Natural killer cell (primary cell): Measurements from ENCODE around the gene CDK14. TPM values are rescaled to one million over a fixed set of nuclear protein-coding genes. Genes with fewer than 3 reads are reported as not detected.

Experiments used
- ATAC-seq, 3 donors: fragments of 150-1000 bp in 2 of 3; fragments of 200-7000 bp in 1 of 3; cut with Tn5 transposase; 1 replicate in 1 of 3; 2 replicates in 2 of 3; pipeline ENCODE4 v1.10.0; 2021; ENCODE audit warnings: mild to moderate bottlenecking in 2 of 3, moderate library complexity in 2 of 3
- DNase-seq, 2 donors: peaks; one replicate each; pipeline versions ENCODE4 v3.0.0 to v3.0.0-alpha.2; 2013 to 2021; ENCODE audit warnings: mixed read lengths in 1 of 2
- H3K27ac ChIP-seq: one replicate; pipeline ENCODE4 v1.5.1; 2013; ENCODE audit warnings: mild to moderate bottlenecking, low read length
- H3K27me3 ChIP-seq: one replicate; pipeline ENCODE4 v1.6.1; 2013; ENCODE audit warnings: low read length; ENCODE audit not compliant: control insufficient read depth, insufficient read depth
- H3K36me3 ChIP-seq: one replicate; pipeline ENCODE4 v1.6.1; 2013; ENCODE audit warnings: low read length; ENCODE audit not compliant: control insufficient read depth, insufficient read depth
- H3K4me1 ChIP-seq: one replicate; pipeline ENCODE4 v1.6.1; 2013; ENCODE audit warnings: low read length; ENCODE audit not compliant: control insufficient read depth, insufficient read depth
- H3K4me3 ChIP-seq: one replicate; pipeline ENCODE4 v1.5.1; 2013; ENCODE audit warnings: low read length
- H3K9me3 ChIP-seq: one replicate; pipeline ENCODE4 v1.6.1; 2013; ENCODE audit warnings: low read length; ENCODE audit not compliant: control insufficient read depth, insufficient read depth
- H3K27ac Mint-ChIP-seq, 2 donors: one replicate each; pipeline ENCODE4 v1.8.0; 2022; ENCODE audit warnings: mild to moderate bottlenecking in 2 of 2, mixed read lengths in 2 of 2, moderate library complexity in 1 of 2
- H3K27me3 Mint-ChIP-seq, 2 donors: one replicate each; pipeline ENCODE4 v1.8.0; 2022; ENCODE audit warnings: low read depth in 2 of 2, mixed read lengths in 2 of 2
- H3K36me3 Mint-ChIP-seq: one replicate; pipeline ENCODE4 v1.8.0; 2022; ENCODE audit warnings: mixed read lengths
- H3K4me1 Mint-ChIP-seq, 2 donors: one replicate each; pipeline ENCODE4 v1.8.0; 2022; ENCODE audit warnings: mixed read lengths in 2 of 2
- H3K4me3 Mint-ChIP-seq: one replicate; pipeline ENCODE4 v1.8.0; 2022; ENCODE audit warnings: mild to moderate bottlenecking, moderate library complexity, mixed read lengths
- H3K9me3 Mint-ChIP-seq, 2 donors: one replicate each; pipeline ENCODE4 v1.8.0; 2022; ENCODE audit warnings: mixed read lengths in 2 of 2
- CTCF ChIP-seq: fragments of 200-600 bp; IDR thresholded peaks from one replicate; pipeline ENCODE4 v1.8.0; 2022; ENCODE audit warnings: antibody characterized with exemption
- WGBS: methylation state at CpG from one replicate; pipeline ENCODE4 v1.1.7; 2013; ENCODE audit warnings: missing lambda C conversion rate; ENCODE audit not compliant: insufficient coverage; 5-methylcytosine and 5-hydroxymethylcytosine counted together
- intact Hi-C: fragments of 100-400 bp; cut with micrococcal nuclease; formaldehyde crosslinking; loops from one replicate; pipeline ENCODE4 v1.14.2; 2022
- total RNA-seq, 4 donors: library from RNA; stranded (reverse); fragments of 120-200 nt in 1 of 4; gene quantifications; one replicate each; pipeline versions ENCODE4 v1.2.3 to v1.2.4, GENCODE V29; 2013 to 2022

Gene CDK14
- total RNA-seq, 3 donors from 2014 or later (not counting 1 experiment from before 2014, with no cell fraction given) = 1.2 to 12.5 (median 1.9) TPM

DNA sequence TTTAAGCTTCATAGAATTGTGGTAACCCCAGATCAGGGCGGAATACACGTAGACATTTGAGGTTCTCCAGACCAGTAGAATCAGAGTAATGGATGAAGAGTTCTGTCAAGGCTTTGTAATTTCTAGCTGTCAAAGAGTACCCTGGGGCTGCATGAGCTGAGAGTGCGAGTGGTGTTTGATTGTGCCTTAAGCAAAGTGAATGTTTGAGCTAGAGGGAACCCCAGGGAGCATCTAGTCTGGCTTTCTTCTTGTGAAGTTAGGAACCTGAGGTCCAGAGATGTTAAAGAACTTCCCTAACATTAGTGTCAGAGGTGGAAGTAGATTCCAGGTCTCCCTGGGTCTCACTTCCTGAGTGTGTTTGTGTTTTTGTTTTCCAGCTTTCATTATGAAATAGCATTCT lies 455.8 kb downstream of the CDK14 start:
- Mint-ChIP-seq H3K4me3 (no peak overlapping the region), H3K4me1 (peaks cover 5 to 8% of the 10 kb centered on the region in 2 donors), H3K27ac (no peak overlapping the region), H3K27me3 (no peaks in the 10 kb centered on the region), H3K36me3 (no peaks in the 10 kb centered on the region), H3K9me3 (peaks cover 0 to 7% of the 10 kb centered on the region in 2 donors)
- no peaks in the 10 kb centered on the region for H3K4me1 ChIP-seq
- ATAC-seq = no peak
- H3K36me3 ChIP-seq = no peaks in the 10 kb centered on the region
- H3K9me3 ChIP-seq = no peaks in the 10 kb centered on the region
- DNase-seq = no peak
- H3K27ac ChIP-seq = no peak overlapping the region
- WGBS = 94% methylated on average over 3 of the region's 3 CpGs
- H3K27me3 ChIP-seq = no peaks in the 10 kb centered on the region
- H3K4me3 ChIP-seq = no peak overlapping the region
- intact Hi-C loops = no loop called here
- no peak for TF ChIP-seq CTCF

DNA sequence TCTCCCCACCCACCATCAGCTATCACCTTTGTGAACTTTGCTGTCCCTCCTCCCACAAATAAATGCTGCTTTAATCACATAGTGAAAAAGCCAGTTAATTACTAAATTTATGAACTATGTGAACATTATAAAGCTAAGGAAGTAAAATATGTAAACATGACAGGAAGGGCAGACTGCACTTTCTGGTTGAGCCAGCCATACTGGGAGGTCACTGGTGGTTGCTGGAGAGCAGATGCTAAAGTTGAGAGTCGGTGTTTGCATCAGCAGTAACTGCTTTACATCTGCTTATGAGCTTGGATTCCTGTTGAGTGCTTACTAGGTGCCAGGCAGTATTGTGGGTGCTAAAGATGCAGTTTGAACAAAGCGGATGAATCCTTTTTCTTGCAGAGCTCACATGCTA lies 458.3 kb downstream of the CDK14 start:
- Mint-ChIP-seq H3K9me3 (peaks cover 0 to 7% of the 10 kb centered on the region in 2 donors), H3K4me3 (no peak overlapping the region), H3K27ac (no peak overlapping the region), H3K36me3 (no peaks in the 10 kb centered on the region), H3K4me1 (peaks cover 5 to 8% of the 10 kb centered on the region in 2 donors), H3K27me3 (no peaks in the 10 kb centered on the region)
- intact Hi-C loops = no loop called here
- Histone ChIP-seq H3K27ac (no peak overlapping the region), H3K27me3 (no peaks in the 10 kb centered on the region), H3K36me3 (no peaks in the 10 kb centered on the region), H3K4me1 (no peaks in the 10 kb centered on the region), H3K9me3 (no peaks in the 10 kb centered on the region), H3K4me3 (no peak overlapping the region)
- no peak for ATAC-seq
- DNase-seq = no peak
- WGBS = 93% methylated on average over 2 of the region's 2 CpGs
- TF ChIP-seq CTCF = no peak

DNA sequence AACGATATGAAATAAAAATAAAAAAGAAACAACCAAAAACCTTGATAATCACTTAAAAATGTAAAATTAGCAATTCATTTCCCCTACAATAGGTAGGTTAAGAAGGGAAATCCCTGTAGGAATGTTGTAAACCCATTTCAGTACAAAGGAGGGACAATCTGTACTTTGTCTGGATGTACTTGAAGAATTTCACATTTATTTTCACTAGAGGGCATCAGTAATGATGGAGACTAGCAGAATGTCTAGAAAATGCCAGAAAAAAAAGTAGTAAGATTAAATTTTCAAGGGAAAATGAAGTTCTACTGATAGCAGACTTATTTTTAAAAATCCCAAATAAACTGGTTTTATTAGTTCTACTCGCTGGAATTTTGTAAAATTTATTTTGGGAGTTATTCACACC lies 459.1 kb downstream of the CDK14 start:
- no peak overlapping the region for H3K4me3 ChIP-seq
- no peaks in the 10 kb centered on the region for H3K9me3 ChIP-seq
- DNase-seq (no peak), ATAC-seq (no peak)
- no CpG with 5 or more reads among the region's 2 CpGs for WGBS
- no peak overlapping the region for H3K27ac ChIP-seq
- no peaks in the 10 kb centered on the region for H3K36me3 ChIP-seq
- Mint-ChIP-seq H3K4me3 (no peak overlapping the region), H3K9me3 (peaks cover 0 to 2% of the 10 kb centered on the region in 2 donors), H3K27me3 (no peaks in the 10 kb centered on the region), H3K36me3 (no peaks in the 10 kb centered on the region), H3K27ac (no peak overlapping the region), H3K4me1 (peaks cover 5 to 8% of the 10 kb centered on the region in 2 donors)
- intact Hi-C loops = no loop called here
- no peaks in the 10 kb centered on the region for H3K4me1 ChIP-seq
- no peaks in the 10 kb centered on the region for H3K27me3 ChIP-seq
- TF ChIP-seq CTCF = no peak

DNA sequence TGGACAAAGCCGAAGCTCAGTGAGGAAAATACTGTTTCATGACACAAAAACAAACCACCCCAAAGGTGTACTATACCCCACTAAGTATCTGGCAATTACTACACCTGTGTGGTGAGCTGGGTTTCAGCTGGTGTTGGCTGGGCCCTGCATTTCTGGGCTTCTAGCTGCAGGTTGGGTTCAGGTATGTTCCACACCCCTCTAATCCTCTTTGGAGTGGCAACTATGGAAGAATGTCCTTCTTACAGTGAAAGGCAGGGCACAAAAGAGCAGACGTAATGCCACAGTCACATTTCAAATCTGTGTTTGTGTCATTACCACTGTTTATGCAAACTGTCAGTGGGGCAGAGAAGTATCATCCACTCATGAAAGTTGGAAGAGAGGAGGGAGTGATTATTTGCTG lies 466.6 kb downstream of the CDK14 start:
- Mint-ChIP-seq H3K36me3 (no peaks in the 10 kb centered on the region), H3K4me1 (no peaks in the 10 kb centered on the region), H3K4me3 (no peak overlapping the region), H3K9me3 (peaks cover 0 to 2% of the 10 kb centered on the region in 2 donors), H3K27me3 (no peaks in the 10 kb centered on the region), H3K27ac (no peak overlapping the region)
- Histone ChIP-seq H3K4me1 (no peaks in the 10 kb centered on the region), H3K36me3 (no peaks in the 10 kb centered on the region), H3K27me3 (no peaks in the 10 kb centered on the region), H3K9me3 (no peaks in the 10 kb centered on the region), H3K27ac (no peak overlapping the region), H3K4me3 (no peak overlapping the region)
- intact Hi-C loops = no loop called here
- no peak for DNase-seq
- 92% methylated on average over 1 of the region's 2 CpGs for WGBS
- no peak for TF ChIP-seq CTCF
- ATAC-seq = no peak
